Measurements from ENCODE around the gene CCDC68. TPM values are rescaled to one million over a fixed set of nuclear protein-coding genes. Genes with fewer than 3 reads are reported as not detected.
A peak's percentile ranks its signal among the peaks of the same experiment; 100 is the strongest.

CCDC68 gene
- total RNA-seq, 4 donors from 2014 or later = 2.3 to 4.1 (median 2.6) TPM

- H3K27me3 ChIP-seq = no peaks in the 10 kb centered on the region
- H3K9me3 ChIP-seq = no peaks in the 10 kb centered on the region
- 91% methylated on average over 4 of the region's 4 CpGs for WGBS
- no peaks in the 10 kb centered on the region for H3K36me3 ChIP-seq
- DNase-seq (ENCODE audit: extremely low spot score) = no peak
- intact Hi-C loops (cut with DNase I) = loop anchor here (5.0 to 10.0 kb wide), 4 partner anchors 308 to 590 kb away; no protein-coding TSS in a partner anchor
- no peak overlapping the region for H3K27ac ChIP-seq (replicated peaks in 1 of 4)
- no peaks in the 10 kb centered on the region for H3K4me1 ChIP-seq
- H3K4me3 ChIP-seq = no peak overlapping the region
- TF ChIP-seq POLR2AphosphoS5 (IDR thresholded peaks at IDR 0.05) = no peak
- no peak for TF ChIP-seq CTCF (IDR thresholded peaks at IDR 0.05)
- no peak for TF ChIP-seq POLR2A (IDR thresholded peaks at IDR 0.05; ENCODE audit: low read depth)
- no peak for TF ChIP-seq EP300 (IDR thresholded peaks at IDR 0.05)
Measured at GRCh38 chr18:54984908-54985307, 25.6 kb upstream of the CCDC68 start.

- WGBS = 89% methylated on average over 3 of the region's 3 CpGs
- intact Hi-C loops (cut with DNase I) = loop anchor here (5.0 to 10.0 kb wide), 4 partner anchors 306 to 589 kb away; no protein-coding TSS in a partner anchor
Measured at GRCh38 chr18:54983791-54984190, 24.5 kb upstream of the CCDC68 start.

GRCh38 chr18:54983041-54983686 is 23.9 kb upstream of the CCDC68 start:
- Histone ChIP-seq H3K4me1 (no peaks in the 10 kb centered on the region), H3K4me3 (no peak overlapping the region), H3K9me3 (peaks cover 0 to 4% (median under 1%) of the 10 kb centered on the region in 4 donors), H3K27ac (replicated peaks in 1 of 4) (no peak overlapping the region), H3K36me3 (no peaks in the 10 kb centered on the region), H3K27me3 (no peaks in the 10 kb centered on the region)
- 16% methylated on average over 9 of the region's 9 CpGs for WGBS
- DNase-seq (ENCODE audit: extremely low spot score) = no peak
- intact Hi-C loops (cut with DNase I) = loop anchor here (5.0 to 10.0 kb wide), 4 partner anchors 306 to 588 kb away; no protein-coding TSS in a partner anchor
- TF ChIP-seq EP300 (IDR thresholded peaks at IDR 0.05) (no peak), CTCF (IDR thresholded peaks at IDR 0.05) (peak; percentile 54 to 64 (median 59))

More at GRCh38 chr18:54983791-54984190, 24.5 kb upstream of the CCDC68 start:
- no peak for DNase-seq (ENCODE audit: extremely low spot score)
- Histone ChIP-seq H3K27ac (replicated peaks in 1 of 4) (no peak overlapping the region), H3K27me3 (no peaks in the 10 kb centered on the region), H3K9me3 (no peaks in the 10 kb centered on the region), H3K36me3 (no peaks in the 10 kb centered on the region), H3K4me1 (no peaks in the 10 kb centered on the region), H3K4me3 (no peak overlapping the region)
- TF ChIP-seq POLR2AphosphoS5 (IDR thresholded peaks at IDR 0.05) = no peak
- no peak for TF ChIP-seq CTCF (IDR thresholded peaks at IDR 0.05)
- TF ChIP-seq POLR2A (IDR thresholded peaks at IDR 0.05; ENCODE audit: low read depth) = no peak
- no peak for TF ChIP-seq EP300 (IDR thresholded peaks at IDR 0.05)

- H3K36me3 ChIP-seq = no peaks in the 10 kb centered on the region
- DNase-seq (ENCODE audit: extremely low spot score) = no peak
- no peaks in the 10 kb centered on the region for H3K27me3 ChIP-seq
- intact Hi-C loops (cut with DNase I) = loop anchor here (5.0 to 10.0 kb wide), 4 partner anchors 304 to 586 kb away; no protein-coding TSS in a partner anchor
- H3K9me3 ChIP-seq = peaks cover 0 to 8% (median 3%) of the 10 kb centered on the region in 4 donors
- no peaks in the 10 kb centered on the region for H3K4me1 ChIP-seq
- H3K4me3 ChIP-seq = no peak overlapping the region
- WGBS = 95% methylated on average over 1 of the region's 1 CpG
- TF ChIP-seq CTCF (IDR thresholded peaks at IDR 0.05) (no peak), POLR2A (IDR thresholded peaks at IDR 0.05; ENCODE audit: low read depth) (no peak), EP300 (IDR thresholded peaks at IDR 0.05) (no peak)
- no peak overlapping the region for H3K27ac ChIP-seq (replicated peaks in 1 of 4)
Measured at GRCh38 chr18:54981076-54981475, 21.8 kb upstream of the CCDC68 start.
